Prostate gland (tissue), 2 donors: Measurements from ENCODE around the gene CCDC28A.
A peak's percentile ranks its signal among the peaks of the same experiment; 100 is the strongest.

ENCODE experiments used
- POLR2A ChIP-seq: fragments of 450-650 bp; IDR thresholded peaks from one replicate; pipeline ENCODE4 v1.6.1; 2016; ENCODE audit warnings: antibody characterized with exemption, mild to moderate bottlenecking
- TF ChIP-seq, protein P1 (sequence below), 4 experiments: fragments of 200-600 bp in 2 of 4; fragments of 450-650 bp in 2 of 4; sonication (generic) in 2 of 4; IDR thresholded peaks; 1 replicate in 3 of 4; 2 replicates in 1 of 4; pipeline ENCODE4 v1.5.1; 2016 to 2019; ENCODE audit warnings: antibody characterized with exemption in 4 of 4, mild to moderate bottlenecking in 2 of 4, moderate library complexity in 2 of 4

DNA sequence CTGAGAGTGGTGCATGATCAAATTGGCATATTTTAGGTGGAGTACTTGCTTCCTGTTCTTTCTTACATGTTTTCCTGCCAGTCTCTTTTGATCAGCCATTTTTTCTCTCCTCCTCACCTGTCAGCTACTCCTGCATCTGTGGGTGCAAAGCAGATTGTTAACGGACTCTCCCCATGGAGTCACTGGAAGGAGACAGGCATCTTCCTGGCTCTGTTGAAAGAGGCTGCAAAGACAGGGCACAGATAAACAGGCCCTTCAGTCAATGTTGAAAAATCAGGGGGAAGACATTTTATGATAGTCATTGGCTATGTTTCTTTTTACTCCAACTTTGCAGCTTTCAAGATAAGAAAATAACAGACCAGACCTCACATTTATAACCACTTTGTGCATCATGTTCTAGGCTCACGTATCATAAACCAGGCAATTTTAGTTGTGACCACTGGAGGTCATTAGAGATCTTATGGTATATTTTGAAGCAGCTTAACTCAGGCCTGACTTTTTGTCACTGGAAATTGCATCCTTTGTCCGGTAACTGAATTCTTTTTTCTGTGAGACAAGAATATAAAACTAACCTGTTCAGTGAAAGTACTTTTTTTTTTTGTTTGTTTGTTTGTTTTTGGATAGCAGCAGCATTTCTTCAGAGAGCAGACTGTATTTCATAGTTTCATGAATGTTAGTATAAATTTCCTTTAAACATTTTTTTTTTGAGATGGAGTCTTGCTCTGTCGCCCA is 42.4 kb downstream of the CCDC28A start:
- TF ChIP-seq, protein P1, sequence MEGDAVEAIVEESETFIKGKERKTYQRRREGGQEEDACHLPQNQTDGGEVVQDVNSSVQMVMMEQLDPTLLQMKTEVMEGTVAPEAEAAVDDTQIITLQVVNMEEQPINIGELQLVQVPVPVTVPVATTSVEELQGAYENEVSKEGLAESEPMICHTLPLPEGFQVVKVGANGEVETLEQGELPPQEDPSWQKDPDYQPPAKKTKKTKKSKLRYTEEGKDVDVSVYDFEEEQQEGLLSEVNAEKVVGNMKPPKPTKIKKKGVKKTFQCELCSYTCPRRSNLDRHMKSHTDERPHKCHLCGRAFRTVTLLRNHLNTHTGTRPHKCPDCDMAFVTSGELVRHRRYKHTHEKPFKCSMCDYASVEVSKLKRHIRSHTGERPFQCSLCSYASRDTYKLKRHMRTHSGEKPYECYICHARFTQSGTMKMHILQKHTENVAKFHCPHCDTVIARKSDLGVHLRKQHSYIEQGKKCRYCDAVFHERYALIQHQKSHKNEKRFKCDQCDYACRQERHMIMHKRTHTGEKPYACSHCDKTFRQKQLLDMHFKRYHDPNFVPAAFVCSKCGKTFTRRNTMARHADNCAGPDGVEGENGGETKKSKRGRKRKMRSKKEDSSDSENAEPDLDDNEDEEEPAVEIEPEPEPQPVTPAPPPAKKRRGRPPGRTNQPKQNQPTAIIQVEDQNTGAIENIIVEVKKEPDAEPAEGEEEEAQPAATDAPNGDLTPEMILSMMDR (IDR thresholded peaks at IDR 0.05) = peak; percentile 46 to 83 (median 77)
- no peak for TF ChIP-seq POLR2A
